SH-SY5Y (cell line): ENCODE measurements around the gene DMBT1.

Experiments used
- GATA2 ChIP-seq: IDR thresholded peaks from 2 replicates; pipeline ENCODE4 v1.6.1; 2011; ENCODE audit warnings: mild to moderate bottlenecking, low read depth, low read length
- GATA3 ChIP-seq: IDR thresholded peaks from 2 replicates; pipeline ENCODE4 v1.6.1; 2011; ENCODE audit warnings: low read depth, mild to moderate bottlenecking, low read length, moderate library complexity

DNA sequence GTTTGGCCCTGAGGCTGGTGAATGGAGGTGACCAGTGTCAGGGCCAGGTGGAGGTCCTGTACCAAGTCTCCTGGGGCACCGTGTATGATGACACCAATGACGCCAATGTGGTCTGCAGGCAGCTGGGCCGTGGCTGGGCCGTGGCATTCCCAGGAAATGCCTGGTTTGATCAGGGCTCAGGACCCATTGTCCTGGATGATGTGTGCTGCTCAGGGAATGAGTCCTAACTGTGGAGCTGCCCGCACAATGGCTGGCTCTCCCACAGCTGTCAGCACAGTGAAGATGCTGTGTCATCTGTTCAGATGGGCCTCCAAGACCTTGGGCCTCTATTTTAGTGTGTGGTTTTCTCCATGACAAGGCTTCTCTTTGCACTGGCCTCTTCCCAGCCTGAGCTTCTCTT lies 64.0 kb downstream of the DMBT1 start:
- no peak for TF ChIP-seq GATA3
- no peak for TF ChIP-seq GATA2
